K562 (cell line): Measurements from ENCODE around the gene FBXW9. TPM values are rescaled to one million over a fixed set of nuclear protein-coding genes. Genes with fewer than 3 reads are reported as not detected.

ENCODE experiments used
- ASH1L ChIP-seq: fragments of 450-650 bp; IDR thresholded peaks from 2 replicates; pipeline ENCODE4 v1.6.1; 2018; ENCODE audit warnings: borderline replicate concordance, mild to moderate bottlenecking, low read depth; ENCODE audit not compliant: partially characterized antibody
- BRD4 ChIP-seq: fragments of 200-600 bp; sonication (generic); IDR thresholded peaks from 2 replicates; pipeline ENCODE4 v1.6.1; 2017; ENCODE audit warnings: inconsistent platforms
- CHD2 ChIP-seq: IDR thresholded peaks from 2 replicates; pipeline ENCODE4 v1.6.1; 2011; ENCODE audit warnings: low read depth, low read length
- E2F5 ChIP-seq: sonication (generic); formaldehyde crosslinking; IDR thresholded peaks from 2 replicates; pipeline ENCODE4 v1.8.0; 2022; ENCODE audit warnings: mild to moderate bottlenecking, missing genetic modification reagents
- ESRRB ChIP-seq: fragments of 250-450 bp; sonication (Bioruptor Pico); IDR thresholded peaks from 2 replicates; pipeline ENCODE4 v1.5.0; 2020; ENCODE audit warnings: mild to moderate bottlenecking, moderate library complexity, borderline replicate concordance
- JUNB ChIP-seq: fragments of 450-650 bp; formaldehyde crosslinking; conservative IDR thresholded peaks from 2 replicates; pipeline ENCODE4 v1.4.0; 2020; ENCODE audit warnings: mild to moderate bottlenecking
- MLLT1 ChIP-seq, 2 experiments: fragments of 450-650 bp; IDR thresholded peaks; 2 replicates each; pipeline ENCODE4 v1.6.1; 2016
- POLR2G ChIP-seq: fragments of 200-400 bp; formaldehyde crosslinking; IDR thresholded peaks from 2 replicates; pipeline ENCODE4 v1.6.1; 2017; ENCODE audit warnings: low read depth, mild to moderate bottlenecking, antibody characterized with exemption, low read length, moderate library complexity
- PTRF ChIP-seq: fragments of 450-650 bp; IDR thresholded peaks from 2 replicates; pipeline ENCODE4 v1.6.1; 2016; ENCODE audit warnings: mild to moderate bottlenecking, missing genetic modification characterization, missing compliant biosample characterization
- RFX1 ChIP-seq: fragments of 450-650 bp; IDR thresholded peaks from 2 replicates; pipeline ENCODE4 v1.6.1; 2016; ENCODE audit warnings: mild to moderate bottlenecking, moderate library complexity
- TARDBP ChIP-seq: fragments of 450-650 bp; IDR thresholded peaks from 2 replicates; pipeline ENCODE4 v1.6.1; 2016
- XRCC3 ChIP-seq: fragments of 450-650 bp; IDR thresholded peaks from 2 replicates; pipeline ENCODE4 v1.6.1; 2017; ENCODE audit warnings: mild to moderate bottlenecking, moderate library complexity
- ZBTB1 ChIP-seq: sonication (generic); formaldehyde crosslinking; IDR thresholded peaks from 2 replicates; pipeline ENCODE4 v1.8.1; 2023; ENCODE audit warnings: missing genetic modification reagents, low read depth, mild to moderate bottlenecking, borderline replicate concordance
- ZNF384 ChIP-seq: IDR thresholded peaks from 2 replicates; pipeline ENCODE4 v1.6.1; 2012; ENCODE audit warnings: low read depth, low read length, improper control_type of control experiment
- ZNF586 ChIP-seq: fragments of 450-650 bp; formaldehyde crosslinking; conservative IDR thresholded peaks from 2 replicates; pipeline ENCODE4 v1.4.0; 2020; ENCODE audit warnings: mild to moderate bottlenecking, moderate library complexity
- ZNF695 ChIP-seq: fragments of 450-650 bp; formaldehyde crosslinking; IDR thresholded peaks from 2 replicates; pipeline ENCODE4 v1.4.0; 2020; ENCODE audit warnings: mild to moderate bottlenecking, moderate library complexity
- ZNF699 ChIP-seq: fragments of 250-450 bp; sonication (Bioruptor Pico); IDR thresholded peaks from 2 replicates; pipeline ENCODE4 v1.8.0; 2021; ENCODE audit warnings: mild to moderate bottlenecking, moderate library complexity; ENCODE audit not compliant: insufficient replicate concordance
- polyA plus RNA-seq, 8 experiments: library from polyadenylated mRNA; depleted of rRNA in 4 of 8; stranded (reverse) in 5 of 8; unstranded in 3 of 8; fragments of >200 nt; fragmentation: Nextera tagmentation in 2 of 8; fragmentation: Illumina TruSeq in 1 of 8; extraction: Ambion mirVana in 2 of 8; extraction: Trizol in 1 of 8; gene quantifications; 2 replicates each; pipeline versions ENCODE4 v1.2.1 to v1.2.3, GENCODE V29; 2011 to 2014; ENCODE audit warnings: inconsistent platforms in 1 of 8, missing spikeins in 1 of 8
- total RNA-seq, 7 experiments: library from RNA; depleted of rRNA in 6 of 7; stranded (reverse); fragments of >200 nt in 6 of 7; fragmentation: Illumina TruSeq in 2 of 7; extraction: Trizol in 2 of 7; gene quantifications; 2 replicates each; pipeline versions ENCODE4 v1.2.1 to v1.2.3, GENCODE V29; 2011 to 2021; ENCODE audit warnings: low replicate concordance in 1 of 7
- TF ChIP-seq, protein P1 (sequence below): sonication (generic); formaldehyde crosslinking; IDR thresholded peaks from 2 replicates; pipeline ENCODE4 v1.8.1; 2023; ENCODE audit warnings: missing genetic modification reagents, mild to moderate bottlenecking, borderline replicate concordance
- TF ChIP-seq, protein P2 (sequence below): sonication (generic); formaldehyde crosslinking; IDR thresholded peaks from 2 replicates; pipeline ENCODE4 v1.5.0; 2020; ENCODE audit warnings: missing genetic modification reagents

FBXW9 gene
- total and polyA plus RNA-seq, 9 of the 15 experiments (the other 6 are each of a cell fraction or from before 2014, with no cell fraction given) = 0.23 to 21.7 (median 6.2) TPM

GRCh38 chr19:12736995-12737834, 40.8 kb upstream of the FBXW9 start, which contains the start of gene GET3 (continued):
- TF ChIP-seq ZNF695 (CRISPR knock-in tag) = no peak
- TF ChIP-seq TARDBP = no peak
- TF ChIP-seq CHD2 = peak; percentile 85
- peak; percentile 87 for TF ChIP-seq POLR2G
- no peak for TF ChIP-seq JUNB (CRISPR knock-in tag)
- TF ChIP-seq, protein P1, sequence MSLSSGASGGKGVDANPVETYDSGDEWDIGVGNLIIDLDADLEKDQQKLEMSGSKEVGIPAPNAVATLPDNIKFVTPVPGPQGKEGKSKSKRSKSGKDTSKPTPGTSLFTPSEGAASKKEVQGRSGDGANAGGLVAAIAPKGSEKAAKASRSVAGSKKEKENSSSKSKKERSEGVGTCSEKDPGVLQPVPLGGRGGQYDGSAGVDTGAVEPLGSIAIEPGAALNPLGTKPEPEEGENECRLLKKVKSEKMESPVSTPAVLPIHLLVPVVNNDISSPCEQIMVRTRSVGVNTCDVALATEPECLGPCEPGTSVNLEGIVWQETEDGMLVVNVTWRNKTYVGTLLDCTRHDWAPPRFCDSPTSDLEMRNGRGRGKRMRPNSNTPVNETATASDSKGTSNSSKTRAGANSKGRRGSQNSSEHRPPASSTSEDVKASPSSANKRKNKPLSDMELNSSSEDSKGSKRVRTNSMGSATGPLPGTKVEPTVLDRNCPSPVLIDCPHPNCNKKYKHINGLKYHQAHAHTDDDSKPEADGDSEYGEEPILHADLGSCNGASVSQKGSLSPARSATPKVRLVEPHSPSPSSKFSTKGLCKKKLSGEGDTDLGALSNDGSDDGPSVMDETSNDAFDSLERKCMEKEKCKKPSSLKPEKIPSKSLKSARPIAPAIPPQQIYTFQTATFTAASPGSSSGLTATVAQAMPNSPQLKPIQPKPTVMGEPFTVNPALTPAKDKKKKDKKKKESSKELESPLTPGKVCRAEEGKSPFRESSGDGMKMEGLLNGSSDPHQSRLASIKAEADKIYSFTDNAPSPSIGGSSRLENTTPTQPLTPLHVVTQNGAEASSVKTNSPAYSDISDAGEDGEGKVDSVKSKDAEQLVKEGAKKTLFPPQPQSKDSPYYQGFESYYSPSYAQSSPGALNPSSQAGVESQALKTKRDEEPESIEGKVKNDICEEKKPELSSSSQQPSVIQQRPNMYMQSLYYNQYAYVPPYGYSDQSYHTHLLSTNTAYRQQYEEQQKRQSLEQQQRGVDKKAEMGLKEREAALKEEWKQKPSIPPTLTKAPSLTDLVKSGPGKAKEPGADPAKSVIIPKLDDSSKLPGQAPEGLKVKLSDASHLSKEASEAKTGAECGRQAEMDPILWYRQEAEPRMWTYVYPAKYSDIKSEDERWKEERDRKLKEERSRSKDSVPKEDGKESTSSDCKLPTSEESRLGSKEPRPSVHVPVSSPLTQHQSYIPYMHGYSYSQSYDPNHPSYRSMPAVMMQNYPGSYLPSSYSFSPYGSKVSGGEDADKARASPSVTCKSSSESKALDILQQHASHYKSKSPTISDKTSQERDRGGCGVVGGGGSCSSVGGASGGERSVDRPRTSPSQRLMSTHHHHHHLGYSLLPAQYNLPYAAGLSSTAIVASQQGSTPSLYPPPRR = no peak
- no peak for TF ChIP-seq E2F5 (CRISPR knock-in tag)
- TF ChIP-seq BRD4 = no peak
- TF ChIP-seq XRCC3 = no peak
- 0 out of 4 replicates have a peak, but pooled peaks of 1 of the 2 experiments have one; percentile 12 for TF ChIP-seq MLLT1 (IDR thresholded peaks at IDR 0.05)
- TF ChIP-seq ASH1L = peak; percentile 94
- TF ChIP-seq, protein P2, sequence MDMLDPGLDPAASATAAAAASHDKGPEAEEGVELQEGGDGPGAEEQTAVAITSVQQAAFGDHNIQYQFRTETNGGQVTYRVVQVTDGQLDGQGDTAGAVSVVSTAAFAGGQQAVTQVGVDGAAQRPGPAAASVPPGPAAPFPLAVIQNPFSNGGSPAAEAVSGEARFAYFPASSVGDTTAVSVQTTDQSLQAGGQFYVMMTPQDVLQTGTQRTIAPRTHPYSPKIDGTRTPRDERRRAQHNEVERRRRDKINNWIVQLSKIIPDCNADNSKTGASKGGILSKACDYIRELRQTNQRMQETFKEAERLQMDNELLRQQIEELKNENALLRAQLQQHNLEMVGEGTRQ (CRISPR knock-in tag) = peak; percentile 99
- no peak for TF ChIP-seq PTRF (tag)
- peak; percentile 96 for TF ChIP-seq RFX1
- 0 out of 2 replicates have a peak, but pooled peaks have one; percentile 21 for TF ChIP-seq ZNF586 (CRISPR knock-in tag)
- TF ChIP-seq ESRRB = no peak
- no peak for TF ChIP-seq ZBTB1 (CRISPR knock-in tag)
- no peak for TF ChIP-seq ZNF384
- TF ChIP-seq ZNF699 (CRISPR knock-in tag) = no peak
